WTC11 (cell line): ENCODE data around the gene TLE2. TPM values are rescaled to one million over a fixed set of nuclear protein-coding genes. Genes with fewer than 3 reads are reported as not detected.

Source experiments
- ATAC-seq: fragments of 200-7000 bp; cut with Tn5 transposase; 2 replicates; pipeline ENCODE4 v1.10.0; 2021; ENCODE audit warnings: mild to moderate bottlenecking, moderate library complexity
- CTCF ChIA-PET: fragments of 300-600 bp; sonication (Branson Sonifier 250); formaldehyde crosslinking; loops from one replicate; lab custom pipeline; 2021; ENCODE audit warnings: antibody characterized with exemption; lab: Charles Lee
- POLR2A ChIA-PET: fragments of 350-600 bp; sonication (Branson Sonifier 250); formaldehyde crosslinking; loops from one replicate; lab custom pipeline; 2021; ENCODE audit warnings: antibody characterized with exemption; lab: Charles Lee
- DNase-seq: peaks from one replicate; pipeline ENCODE4 v3.0.0; 2021; ENCODE audit warnings: low spot score
- H3K27ac Mint-ChIP-seq: 2 replicates; pipeline ENCODE4 v1.8.0; 2021; ENCODE audit warnings: mixed read lengths
- H3K27me3 Mint-ChIP-seq: 2 replicates; pipeline ENCODE4 v1.8.0; 2021; ENCODE audit warnings: low read depth, mild to moderate bottlenecking, moderate library complexity, mixed read lengths
- H3K36me3 Mint-ChIP-seq: 2 replicates; pipeline ENCODE4 v1.8.0; 2021; ENCODE audit warnings: mixed read lengths
- H3K4me1 Mint-ChIP-seq: 2 replicates; pipeline ENCODE4 v1.8.0; 2022; ENCODE audit warnings: mixed read lengths
- H3K4me3 Mint-ChIP-seq: 2 replicates; pipeline ENCODE4 v1.8.0; 2021; ENCODE audit warnings: mild to moderate bottlenecking, moderate library complexity, mixed read lengths
- H3K9me3 Mint-ChIP-seq: 2 replicates; pipeline ENCODE4 v1.8.0; 2021; ENCODE audit warnings: mixed read lengths
- ATF6 ChIP-seq: sonication (generic); formaldehyde crosslinking; IDR thresholded peaks from 2 replicates; pipeline ENCODE4 v1.8.1; 2023; ENCODE audit warnings: mild to moderate bottlenecking, missing genetic modification reagents
- CDX4 ChIP-seq: fragments of 250-450 bp; sonication (Bioruptor Pico); IDR thresholded peaks from 2 replicates; pipeline ENCODE4 v1.9.0; 2021; ENCODE audit warnings: moderate library complexity, mild to moderate bottlenecking, inconsistent platforms, borderline replicate concordance
- CTCF ChIP-seq: fragments of 200-600 bp; IDR thresholded peaks from 2 replicates; pipeline ENCODE4 v1.8.0; 2022; ENCODE audit warnings: antibody characterized with exemption
- E2F4 ChIP-seq: sonication (generic); formaldehyde crosslinking; IDR thresholded peaks from 2 replicates; pipeline ENCODE4 v1.8.1; 2022; ENCODE audit warnings: low read depth, mild to moderate bottlenecking, moderate library complexity, missing genetic modification reagents, borderline replicate concordance
- FOXK1 ChIP-seq: sonication (generic); formaldehyde crosslinking; IDR thresholded peaks from 2 replicates; pipeline ENCODE4 v1.8.0; 2022; ENCODE audit warnings: mild to moderate bottlenecking, moderate library complexity, missing genetic modification reagents
- FOXP1 ChIP-seq: sonication (generic); formaldehyde crosslinking; IDR thresholded peaks from 2 replicates; pipeline ENCODE4 v1.8.0; 2022; ENCODE audit warnings: missing genetic modification reagents, mild to moderate bottlenecking, moderate library complexity, borderline replicate concordance
- HMGA2 ChIP-seq: fragments of 250-450 bp; sonication (Bioruptor Pico); IDR thresholded peaks from 2 replicates; pipeline ENCODE4 v1.4.0; 2021; ENCODE audit warnings: mild to moderate bottlenecking, moderate library complexity
- NR2C2 ChIP-seq: sonication (generic); formaldehyde crosslinking; IDR thresholded peaks from 2 replicates; pipeline ENCODE4 v1.8.0; 2022; ENCODE audit warnings: mild to moderate bottlenecking, missing genetic modification reagents
- NR3C1 ChIP-seq: sonication (generic); formaldehyde crosslinking; conservative IDR thresholded peaks from 2 replicates; pipeline ENCODE4 v1.8.1; 2023; ENCODE audit warnings: low read depth, mild to moderate bottlenecking, missing genetic modification reagents
- USF1 ChIP-seq: sonication (generic); formaldehyde crosslinking; IDR thresholded peaks from 2 replicates; pipeline ENCODE4 v1.8.0; 2022; ENCODE audit warnings: mild to moderate bottlenecking, missing genetic modification reagents
- ZBTB21 ChIP-seq: sonication (generic); formaldehyde crosslinking; IDR thresholded peaks from 2 replicates; pipeline ENCODE4 v1.8.1; 2023; ENCODE audit warnings: mild to moderate bottlenecking, missing genetic modification reagents, borderline replicate concordance
- ZNF416 ChIP-seq: fragments of 250-450 bp; sonication (Bioruptor Pico); IDR thresholded peaks from 2 replicates; pipeline ENCODE4 v1.9.0; 2021; ENCODE audit warnings: mild to moderate bottlenecking, inconsistent platforms
- ZNF512 ChIP-seq: sonication (generic); formaldehyde crosslinking; IDR thresholded peaks from 2 replicates; pipeline ENCODE4 v1.8.1; 2022; ENCODE audit warnings: missing genetic modification reagents, borderline replicate concordance
- ZSCAN18 ChIP-seq: fragments of 250-450 bp; sonication (Bioruptor Pico); IDR thresholded peaks from 2 replicates; pipeline ENCODE4 v2.1.2; 2022; ENCODE audit warnings: mild to moderate bottlenecking, moderate library complexity
- total RNA-seq: library from RNA; stranded (reverse); gene quantifications from 3 replicates; pipeline ENCODE4 v1.2.3, GENCODE V29; 2021

The TLE2 gene
- total RNA-seq, 1 experiment from 2014 or later, result 20.0 TPM

GRCh38 chr19:2989236-2989946 is 39.7 kb downstream of the TLE2 start:
- Mint-ChIP-seq H3K9me3 (no peaks in the 10 kb centered on the region), H3K27me3 (peaks cover 12% of the 10 kb centered on the region; the same call in 1 of the 2 replicates), H3K27ac (no peak overlapping the region), H3K4me1 (peaks cover 17% of the 10 kb centered on the region), H3K4me3 (no peak overlapping the region), H3K36me3 (no peaks in the 10 kb centered on the region)
- ATAC-seq (no peak), DNase-seq (no peak)
- TF ChIP-seq E2F4 (CRISPR knock-in tag) (no peak), ZNF416 (no peak), FOXP1 (CRISPR knock-in tag) (no peak), FOXK1 (no peak), ATF6 (CRISPR knock-in tag) (no peak)
- ChIA-PET CTCF (no interaction called here), POLR2A (no interaction called here)

GRCh38 chr19:2988568-2988967 is 40.5 kb downstream of the TLE2 start:
- ChIA-PET CTCF (no interaction called here), POLR2A (no interaction called here)
- peaks cover 17% of the 10 kb centered on the region for H3K4me1 Mint-ChIP-seq
- no peak for DNase-seq
- no peaks in the 10 kb centered on the region for H3K9me3 Mint-ChIP-seq
- no peaks in the 10 kb centered on the region for H3K36me3 Mint-ChIP-seq
- TF ChIP-seq ZSCAN18 (CRISPR knock-in tag), result no peak
- no peak for TF ChIP-seq CDX4 (CRISPR knock-in tag)
- TF ChIP-seq ZBTB21 (CRISPR knock-in tag), result no peak
- no peak for TF ChIP-seq NR3C1 (CRISPR knock-in tag)
- no peak for TF ChIP-seq USF1
- TF ChIP-seq NR2C2 (CRISPR knock-in tag), result no peak
- TF ChIP-seq HMGA2 (CRISPR knock-in tag), result no peak
- TF ChIP-seq CTCF, result no peak
- no peak for TF ChIP-seq ZNF512 (CRISPR knock-in tag)
- no peak overlapping the region for H3K4me3 Mint-ChIP-seq
- no peak overlapping the region for H3K27ac Mint-ChIP-seq
- peaks cover 13% of the 10 kb centered on the region; the same call in 1 of the 2 replicates for H3K27me3 Mint-ChIP-seq
- ATAC-seq, result no peak
